CD4-positive, alpha-beta T cell treated with Interleukin-17A for 4 hours (primary cell): ENCODE results near the gene TUBA8.
"Not testable (repeated sequence)": the region's sequence is repeated elsewhere in the genome, so short reads cannot be mapped to it uniquely, and the experiment has no call there.

Experiments used
- DNase-seq: peaks from one replicate; pipeline ENCODE4 v3.0.0-alpha.2; 2020; ENCODE audit warnings: mixed read lengths

Gene TUBA8

GRCh38 chr22:18108187-18108586 is 2.4 kb upstream of the TUBA8 start:
- DNase-seq, result no peak

- no peak for DNase-seq
Observed at GRCh38 chr22:18109410-18110193, 1.0 kb upstream of the TUBA8 start.

GRCh38 chr22:18110954-18111758 is 547 bp downstream of the TUBA8 start:
- no peak for DNase-seq

- no peak for DNase-seq
Observed at GRCh38 chr22:18111759-18112330, 1.2 kb downstream of the TUBA8 start.

- no peak for DNase-seq
Observed at GRCh38 chr22:18112440-18112839, 1.8 kb downstream of the TUBA8 start.

- DNase-seq, result no peak
Observed at GRCh38 chr22:18113680-18114394, 3.2 kb downstream of the TUBA8 start.

- no peak for DNase-seq
Observed at GRCh38 chr22:18114495-18114894, 3.9 kb downstream of the TUBA8 start.

- no peak for DNase-seq
Observed at GRCh38 chr22:18114976-18115652, 4.5 kb downstream of the TUBA8 start.

- no peak for DNase-seq
Observed at GRCh38 chr22:18115906-18116371, 5.3 kb downstream of the TUBA8 start.

GRCh38 chr22:18116634-18117033 is 6.0 kb downstream of the TUBA8 start:
- DNase-seq, result no peak

- no peak for DNase-seq
Observed at GRCh38 chr22:18118345-18118915, 7.8 kb downstream of the TUBA8 start.

- no peak for DNase-seq
Observed at GRCh38 chr22:18119409-18120110, 9.0 kb downstream of the TUBA8 start.

GRCh38 chr22:18120857-18121256 is 10.2 kb downstream of the TUBA8 start:
- DNase-seq, result no peak

GRCh38 chr22:18121506-18121905 is 10.9 kb downstream of the TUBA8 start:
- no peak for DNase-seq

- no peak for DNase-seq
Observed at GRCh38 chr22:18121954-18122554, 11.4 kb downstream of the TUBA8 start.

- DNase-seq, result not testable (repeated sequence)
Observed at GRCh38 chr22:18123476-18124025, 12.9 kb downstream of the TUBA8 start.

- no peak for DNase-seq
Observed at GRCh38 chr22:18126606-18127005, 16.0 kb downstream of the TUBA8 start.

- DNase-seq, result no peak
Observed at GRCh38 chr22:18130018-18130417, 19.4 kb downstream of the TUBA8 start.

GRCh38 chr22:18130699-18131429 is 20.3 kb downstream of the TUBA8 start:
- no peak for DNase-seq

GRCh38 chr22:18133452-18133851 is 22.8 kb downstream of the TUBA8 start:
- no peak for DNase-seq
